NCI-H1092 treated with DMSO at 0.1 percent for 48 hours (cell line): ENCODE results near the gene DAPP1.
"Not testable (repeated sequence)": the region's sequence is repeated elsewhere in the genome, so short reads cannot be mapped to it uniquely, and the experiment has no call there.

ENCODE experiments used
- DNase-seq: peaks from one replicate; lab custom pipeline; 2025; lab: John Stamatoyannopoulos, UW

The DAPP1 gene

GRCh38 chr4:99816545-99817308 is at the start of gene DAPP1:
Gene DAPP1, plus strand, starts transcription at chr4:99816827. Its CDS starts 87 bp downstream, at chr4:99816914.
- DNase-seq: no peak

- DNase-seq: not testable (repeated sequence)
Measured at GRCh38 chr4:99770842-99771241, 45.8 kb upstream of the DAPP1 start.

GRCh38 chr4:99783940-99784339 is 32.7 kb upstream of the DAPP1 start:
- DNase-seq: no peak

- no peak for DNase-seq
Measured at GRCh38 chr4:99784842-99785241, 31.8 kb upstream of the DAPP1 start.

GRCh38 chr4:99790796-99791617 is 25.6 kb upstream of the DAPP1 start:
- peak; percentile 19 for DNase-seq

- no peak for DNase-seq
Measured at GRCh38 chr4:99800332-99801004, 16.2 kb upstream of the DAPP1 start.

- no peak for DNase-seq
Measured at GRCh38 chr4:99801005-99801699, 15.5 kb upstream of the DAPP1 start.

- DNase-seq: peak; percentile 8
Measured at GRCh38 chr4:99803566-99804101, 13.0 kb upstream of the DAPP1 start.

- DNase-seq: no peak
Measured at GRCh38 chr4:99806545-99806944, 10.1 kb upstream of the DAPP1 start.

GRCh38 chr4:99807666-99808065 is 9.0 kb upstream of the DAPP1 start:
- no peak for DNase-seq

- DNase-seq: peak; percentile 42
Measured at GRCh38 chr4:99808260-99808857, 8.3 kb upstream of the DAPP1 start.

- no peak for DNase-seq
Measured at GRCh38 chr4:99809326-99809725, 7.3 kb upstream of the DAPP1 start.

GRCh38 chr4:99810536-99810935 is 6.1 kb upstream of the DAPP1 start:
- DNase-seq: no peak

- DNase-seq: no peak
Measured at GRCh38 chr4:99811117-99811516, 5.5 kb upstream of the DAPP1 start.

- no peak for DNase-seq
Measured at GRCh38 chr4:99811850-99812249, 4.8 kb upstream of the DAPP1 start.

GRCh38 chr4:99815597-99816011 is 1.0 kb upstream of the DAPP1 start:
- no peak for DNase-seq

- DNase-seq: no peak
Measured at GRCh38 chr4:99817309-99817890, 773 bp downstream of the DAPP1 start.

- no peak for DNase-seq
Measured at GRCh38 chr4:99818661-99819060, 2.0 kb downstream of the DAPP1 start.

GRCh38 chr4:99821918-99822503 is 5.4 kb downstream of the DAPP1 start:
- DNase-seq: no peak

- DNase-seq: no peak
Measured at GRCh38 chr4:99822734-99823133, 6.1 kb downstream of the DAPP1 start.
